Chondrocyte (in vitro differentiated cells): ENCODE measurements around the gene TMEM150A. TPM values are rescaled to one million over a fixed set of nuclear protein-coding genes. Genes with fewer than 3 reads are reported as not detected.

Source experiments
- DNase-seq: peaks from one replicate; pipeline ENCODE4 v3.0.0; 2021; ENCODE audit warnings: mixed read lengths, low spot score
- H3K27ac Mint-ChIP-seq: one replicate; pipeline ENCODE4 v1.8.0; 2021; ENCODE audit warnings: mild to moderate bottlenecking, moderate library complexity, mixed read lengths; ENCODE audit not compliant: unreplicated experiment
- H3K27me3 Mint-ChIP-seq: 2 replicates; pipeline ENCODE4 v1.8.0; 2021; ENCODE audit warnings: low read depth, mixed read lengths
- H3K36me3 Mint-ChIP-seq: 2 replicates; pipeline ENCODE4 v1.8.0; 2021; ENCODE audit warnings: low read depth, mixed read lengths
- H3K4me1 Mint-ChIP-seq: 2 replicates; pipeline ENCODE4 v1.8.0; 2021; ENCODE audit warnings: low read depth, mild to moderate bottlenecking, mixed read lengths
- H3K4me3 Mint-ChIP-seq: one replicate; pipeline ENCODE4 v1.8.0; 2021; ENCODE audit warnings: mild to moderate bottlenecking, moderate library complexity, mixed read lengths; ENCODE audit not compliant: unreplicated experiment
- H3K9me3 Mint-ChIP-seq: 2 replicates; pipeline ENCODE4 v1.8.0; 2021; ENCODE audit warnings: low read depth, mixed read lengths
- total RNA-seq: library from RNA; stranded (reverse); gene quantifications from 3 replicates; pipeline ENCODE4 v1.2.1, GENCODE V29; 2021
- TF ChIP-seq, protein P1 (sequence below): fragments of 200-600 bp; sonication (generic); IDR thresholded peaks from 2 replicates; pipeline ENCODE4 v1.5.0; 2021; ENCODE audit warnings: antibody characterized with exemption, mild to moderate bottlenecking, moderate library complexity

Gene TMEM150A
- total RNA-seq, 1 donor from 2014 or later, result 17.9 TPM

DNA sequence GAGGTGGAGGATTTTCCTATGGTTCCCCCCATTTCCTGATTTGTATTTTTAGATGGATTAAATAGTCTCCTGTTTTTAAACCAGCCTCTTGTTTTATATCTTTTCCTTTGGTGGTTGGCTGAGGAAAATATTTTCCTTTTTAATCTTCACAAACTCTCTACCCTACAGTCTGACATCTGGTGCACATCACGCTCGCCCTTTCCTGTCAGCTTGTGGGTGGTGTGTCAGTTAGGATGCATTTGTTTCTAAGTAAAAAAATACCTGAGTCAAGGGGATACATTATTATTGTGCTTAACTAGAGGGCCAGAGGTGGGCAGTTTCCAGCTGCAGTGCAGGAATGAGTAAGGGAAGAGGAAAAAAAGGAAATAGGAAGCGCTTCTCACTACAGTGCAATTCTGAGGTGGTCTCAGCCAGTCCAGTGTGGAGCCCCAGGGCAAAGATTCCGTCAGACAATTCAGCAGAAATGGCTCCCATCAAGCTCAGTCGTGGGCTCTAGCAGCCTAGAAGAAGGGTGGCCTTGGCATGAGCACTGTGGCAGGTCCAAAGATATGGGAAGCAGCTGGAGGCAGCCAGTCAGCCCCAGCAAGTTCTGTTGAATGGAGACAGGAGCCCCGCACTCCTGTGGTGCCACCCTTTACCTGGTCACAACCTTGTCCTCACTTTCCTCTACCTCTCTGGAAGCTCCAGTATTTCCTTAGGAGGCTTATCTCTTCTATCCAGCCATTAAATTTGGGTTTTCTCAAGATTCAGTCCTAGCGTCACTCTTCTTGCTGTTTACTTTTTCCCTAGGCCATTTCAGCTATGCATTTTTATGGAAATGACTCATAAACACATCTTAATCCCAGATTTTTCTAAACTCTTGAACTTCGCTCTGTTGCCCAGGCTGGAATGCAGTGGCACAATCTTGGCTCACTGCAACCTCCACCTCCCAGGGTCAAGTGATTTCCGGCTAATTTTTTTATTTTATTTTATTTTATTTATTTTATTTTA is 47.0 kb upstream of the TMEM150A start:
- Mint-ChIP-seq H3K4me3 (no peak overlapping the region), H3K9me3 (no peaks in the 10 kb centered on the region), H3K36me3 (peaks cover 41% of the 10 kb centered on the region), H3K4me1 (peaks cover 17% of the 10 kb centered on the region), H3K27me3 (no peaks in the 10 kb centered on the region), H3K27ac (peak overlapping the region; percentile 57)
- TF ChIP-seq, protein P1, sequence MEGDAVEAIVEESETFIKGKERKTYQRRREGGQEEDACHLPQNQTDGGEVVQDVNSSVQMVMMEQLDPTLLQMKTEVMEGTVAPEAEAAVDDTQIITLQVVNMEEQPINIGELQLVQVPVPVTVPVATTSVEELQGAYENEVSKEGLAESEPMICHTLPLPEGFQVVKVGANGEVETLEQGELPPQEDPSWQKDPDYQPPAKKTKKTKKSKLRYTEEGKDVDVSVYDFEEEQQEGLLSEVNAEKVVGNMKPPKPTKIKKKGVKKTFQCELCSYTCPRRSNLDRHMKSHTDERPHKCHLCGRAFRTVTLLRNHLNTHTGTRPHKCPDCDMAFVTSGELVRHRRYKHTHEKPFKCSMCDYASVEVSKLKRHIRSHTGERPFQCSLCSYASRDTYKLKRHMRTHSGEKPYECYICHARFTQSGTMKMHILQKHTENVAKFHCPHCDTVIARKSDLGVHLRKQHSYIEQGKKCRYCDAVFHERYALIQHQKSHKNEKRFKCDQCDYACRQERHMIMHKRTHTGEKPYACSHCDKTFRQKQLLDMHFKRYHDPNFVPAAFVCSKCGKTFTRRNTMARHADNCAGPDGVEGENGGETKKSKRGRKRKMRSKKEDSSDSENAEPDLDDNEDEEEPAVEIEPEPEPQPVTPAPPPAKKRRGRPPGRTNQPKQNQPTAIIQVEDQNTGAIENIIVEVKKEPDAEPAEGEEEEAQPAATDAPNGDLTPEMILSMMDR, result no peak
- DNase-seq, result no peak

DNA sequence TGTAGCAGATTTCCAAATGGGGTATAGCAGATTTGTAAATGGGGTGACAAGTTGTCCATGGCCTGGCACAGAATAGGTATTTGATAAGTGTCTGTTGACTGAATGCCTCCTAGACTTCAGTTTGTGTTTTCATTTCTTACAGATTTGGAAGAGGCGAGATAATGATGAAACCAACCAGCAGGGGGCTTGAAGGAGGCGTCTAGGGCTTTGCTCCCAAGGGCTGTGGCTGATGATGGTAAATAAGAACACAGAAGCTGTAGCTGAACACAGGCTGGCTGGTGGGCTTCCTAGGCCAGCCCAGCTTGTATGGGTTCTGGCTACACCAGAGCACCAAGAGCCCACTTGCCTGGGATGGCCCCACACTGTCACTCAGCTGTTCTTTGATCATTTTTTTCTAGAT is 46.1 kb upstream of the TMEM150A start:
- no peak for DNase-seq
- no peaks in the 10 kb centered on the region for H3K9me3 Mint-ChIP-seq
- no peaks in the 10 kb centered on the region for H3K27me3 Mint-ChIP-seq
- no peak overlapping the region for H3K4me3 Mint-ChIP-seq
- H3K4me1 Mint-ChIP-seq, result peaks cover 17% of the 10 kb centered on the region
- peaks cover 37% of the 10 kb centered on the region for H3K36me3 Mint-ChIP-seq
- no peak overlapping the region for H3K27ac Mint-ChIP-seq
- TF ChIP-seq, protein P1, result peak; percentile 75

DNA sequence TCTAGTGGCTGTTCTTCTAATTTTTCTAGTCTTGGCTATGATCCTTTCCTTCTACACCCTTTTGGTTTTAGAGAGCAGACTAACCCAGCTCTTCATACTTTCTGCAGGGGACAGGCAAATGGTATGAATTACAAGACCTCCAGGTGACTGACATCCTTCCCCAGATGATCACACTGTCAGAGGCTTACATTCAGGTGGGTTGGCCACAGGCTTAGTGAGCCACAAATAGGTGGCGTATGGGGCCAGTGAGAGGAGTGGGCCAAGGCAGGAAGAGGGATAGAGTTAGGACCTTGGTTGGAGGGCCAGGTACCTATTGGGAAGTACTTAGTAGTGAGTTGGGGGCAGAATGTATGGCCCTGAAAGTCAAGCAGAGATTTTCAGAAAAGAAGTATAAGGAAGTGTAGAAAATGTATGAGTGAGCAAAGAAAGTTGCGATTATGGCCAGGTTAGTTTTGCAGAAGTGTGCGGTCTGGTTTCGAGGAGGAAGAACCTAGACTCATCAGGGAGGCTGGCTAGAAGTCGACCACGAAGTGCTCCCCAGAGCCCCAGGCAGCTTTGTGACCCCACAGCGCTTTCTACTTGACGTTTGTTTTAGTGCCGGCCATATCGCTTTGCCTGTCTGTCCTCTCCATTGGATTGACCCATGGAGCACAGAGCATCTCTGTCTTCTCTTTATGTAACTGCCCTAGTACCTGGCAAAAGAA is 45.5 kb upstream of the TMEM150A start:
- no peaks in the 10 kb centered on the region for H3K27me3 Mint-ChIP-seq
- H3K4me3 Mint-ChIP-seq, result no peak overlapping the region
- H3K27ac Mint-ChIP-seq, result no peak overlapping the region
- H3K36me3 Mint-ChIP-seq, result peaks cover 38% of the 10 kb centered on the region
- TF ChIP-seq, protein P1, result no peak
- peaks cover 17% of the 10 kb centered on the region for H3K4me1 Mint-ChIP-seq
- DNase-seq, result no peak
- H3K9me3 Mint-ChIP-seq, result no peaks in the 10 kb centered on the region

DNA sequence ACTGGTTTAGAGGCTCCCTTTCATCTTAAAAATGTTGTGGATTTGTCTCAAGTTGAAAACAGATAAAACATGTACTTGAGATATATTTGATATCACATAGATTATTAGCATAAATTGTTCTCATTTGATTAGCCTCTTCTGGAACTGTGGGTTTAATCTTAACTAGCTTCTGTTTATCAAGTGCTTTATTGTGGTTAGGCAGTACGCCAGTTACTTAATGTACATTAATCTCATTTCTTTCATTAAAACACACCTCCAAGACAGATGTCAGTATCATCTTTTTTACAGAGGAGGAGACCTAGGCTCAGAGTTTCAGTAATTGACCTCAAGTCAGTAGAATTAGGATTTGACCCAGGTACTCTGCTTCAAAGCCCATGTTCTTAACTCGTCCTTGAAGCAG is 43.7 kb upstream of the TMEM150A start:
- no peaks in the 10 kb centered on the region for H3K9me3 Mint-ChIP-seq
- no peaks in the 10 kb centered on the region for H3K27me3 Mint-ChIP-seq
- H3K36me3 Mint-ChIP-seq, result peaks cover 46% of the 10 kb centered on the region
- no peak overlapping the region for H3K27ac Mint-ChIP-seq
- no peak for DNase-seq
- no peak overlapping the region for H3K4me3 Mint-ChIP-seq
- peaks cover 17% of the 10 kb centered on the region for H3K4me1 Mint-ChIP-seq
- TF ChIP-seq, protein P1, result no peak

DNA sequence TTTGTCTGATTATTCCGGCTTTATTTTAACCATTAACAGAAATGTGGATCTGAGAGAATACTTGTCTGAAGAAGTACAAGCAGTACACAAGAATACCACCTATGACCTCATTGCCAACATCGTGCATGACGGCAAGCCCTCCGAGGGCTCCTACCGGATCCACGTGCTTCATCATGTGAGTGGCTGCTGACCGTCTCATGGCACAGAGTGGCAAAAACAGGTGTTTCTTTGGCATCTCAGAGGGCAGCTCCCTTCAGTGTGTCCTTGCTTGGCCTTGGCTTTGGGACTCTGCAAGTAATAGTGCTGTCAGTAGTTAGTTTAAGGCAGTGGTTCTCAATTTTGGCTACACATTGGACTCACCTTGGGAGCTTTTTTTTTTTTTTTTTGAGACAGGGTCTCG is 42.4 kb upstream of the TMEM150A start:
- no peak for DNase-seq
- TF ChIP-seq, protein P1, result no peak
- Mint-ChIP-seq H3K4me3 (no peak overlapping the region), H3K9me3 (no peaks in the 10 kb centered on the region), H3K4me1 (peaks cover 16% of the 10 kb centered on the region), H3K36me3 (peaks cover 52% of the 10 kb centered on the region), H3K27ac (no peak overlapping the region), H3K27me3 (no peaks in the 10 kb centered on the region)
